Suprapubic skin (tissue), 4 donors: Measurements from ENCODE around the gene CMYA5.

Source experiments
- CTCF ChIP-seq, 2 donors: fragments of 200-600 bp in 1 of 2; fragments of 450-650 bp in 1 of 2; sonication (generic) in 1 of 2; IDR thresholded peaks; one replicate each; pipeline ENCODE4 v1.5.1; 2016 to 2019; ENCODE audit warnings: antibody characterized with exemption in 2 of 2, mild to moderate bottlenecking in 1 of 2, moderate library complexity in 1 of 2
- EP300 ChIP-seq: sonication (generic); formaldehyde crosslinking; IDR thresholded peaks from one replicate; pipeline ENCODE4 v1.6.1; 2017; ENCODE audit warnings: antibody characterized with exemption
- POLR2A ChIP-seq, 2 donors: fragments of 450-650 bp; IDR thresholded peaks; one replicate each; pipeline ENCODE4 v1.6.1; 2017; ENCODE audit warnings: antibody characterized with exemption in 2 of 2, mild to moderate bottlenecking in 2 of 2, moderate library complexity in 2 of 2
- POLR2AphosphoS5 ChIP-seq, 3 donors: sonication (generic); formaldehyde crosslinking; IDR thresholded peaks; one replicate each; pipeline ENCODE4 v1.6.1; 2017; ENCODE audit warnings: antibody characterized with exemption in 3 of 3

GRCh38 chr5:79825802-79826201 is 136.2 kb downstream of the CMYA5 start:
- TF ChIP-seq POLR2A (IDR thresholded peaks at IDR 0.05) (no peak), CTCF (IDR thresholded peaks at IDR 0.05) (no peak), EP300 (no peak), POLR2AphosphoS5 (IDR thresholded peaks at IDR 0.05) (no peak)
